Measurements from ENCODE around the gene A1BG.

A1BG gene

DNA sequence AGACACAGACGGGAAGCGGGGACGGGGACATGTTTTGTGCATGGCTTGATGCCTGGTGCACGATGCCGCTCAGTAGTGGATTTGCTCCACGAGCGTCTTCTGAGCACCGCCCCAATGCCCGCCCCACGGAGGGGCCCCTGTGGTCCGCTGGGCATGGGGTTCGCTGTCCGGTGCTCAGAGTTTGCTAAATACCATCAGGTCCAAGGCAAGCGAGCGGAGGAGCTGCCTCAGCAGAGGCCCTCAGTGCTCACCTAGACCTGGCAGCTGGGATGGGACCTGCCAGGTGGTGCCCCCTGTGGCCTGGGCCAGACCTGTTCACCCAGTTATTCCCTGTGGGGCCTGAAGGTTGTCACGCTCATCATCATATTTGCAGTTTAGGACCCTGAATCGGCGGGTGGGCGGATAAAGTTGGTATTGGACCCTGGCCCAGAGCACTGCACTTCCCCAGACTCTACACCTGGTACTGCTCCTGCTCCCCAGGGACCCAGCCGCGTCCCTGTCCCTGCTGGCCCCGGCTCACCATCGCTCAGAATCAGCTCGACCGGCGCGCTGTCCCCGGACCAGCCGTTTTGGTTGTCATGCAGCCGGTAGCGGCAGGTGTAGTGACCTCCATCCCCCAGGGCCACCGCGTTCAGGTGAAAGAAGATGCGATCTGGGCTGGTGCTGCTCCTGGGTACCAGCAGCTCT, 2.3 kb downstream of the A1BG start:
- POLR2A ChIA-PET: interaction anchor here (0.8 to 2.9 kb wide), 2 partner anchors 11 to 24 kb away, joined by 4 to 14 read pairs; partner anchors contain the start of genes ZNF497 and ZSCAN22
- no peaks in the 10 kb centered on the region for H3K4me1 ChIP-seq (ENCODE audit: control insufficient read depth, insufficient read depth, low read length)
- CTCF ChIA-PET: no interaction called here
- H3K4me3 ChIP-seq (ENCODE audit: low read depth, low read length): no peak overlapping the region
- no peaks in the 10 kb centered on the region for H3K9me3 ChIP-seq (ENCODE audit: control insufficient read depth, insufficient read depth, low read depth, low read length)
- no peak overlapping the region for H3K27ac ChIP-seq (ENCODE audit: extremely low read depth, low read depth, low read length)
- no peaks in the 10 kb centered on the region; a peak in 1 of 3 replicates for H3K36me3 ChIP-seq (ENCODE audit: control insufficient read depth in 2 of 2, insufficient read depth in 1 of 2, low read length in 2 of 2)
- TF ChIP-seq ZNF416 (tag by site-specific recombination; IDR thresholded peaks at IDR 0.05) (no peak), ZNF169 (tag by site-specific recombination; IDR thresholded peaks at IDR 0.05) (no peak), ZSCAN23 (tag by site-specific recombination; IDR thresholded peaks at IDR 0.05) (no peak), ZNF473 (tag by site-specific recombination; IDR thresholded peaks at IDR 0.05) (no peak), ZNF138 (tag by site-specific recombination; IDR thresholded peaks at IDR 0.05; ENCODE audit: borderline replicate concordance) (no peak), ZNF362 (tag by site-specific recombination; IDR thresholded peaks at IDR 0.05) (no peak), ZNF112 (tag by site-specific recombination; IDR thresholded peaks at IDR 0.05) (no peak), YY1 (tag by site-specific recombination; IDR thresholded peaks at IDR 0.05) (no peak), ZBTB6 (tag by site-specific recombination; IDR thresholded peaks at IDR 0.05) (no peak), ZNF707 (tag by site-specific recombination; IDR thresholded peaks at IDR 0.05) (no peak), ZNF174 (tag by site-specific recombination; IDR thresholded peaks at IDR 0.05) (no peak), ZNF558 (tag by site-specific recombination; IDR thresholded peaks at IDR 0.05) (no peak), ZNF433 (tag by site-specific recombination; IDR thresholded peaks at IDR 0.05; ENCODE audit: low read depth) (no peak), ZNF580 (tag by site-specific recombination; IDR thresholded peaks at IDR 0.05) (no peak), ZEB2 (tag by site-specific recombination; IDR thresholded peaks at IDR 0.05) (no peak), ZFP69B (tag by site-specific recombination; IDR thresholded peaks at IDR 0.05) (no peak)
- TF ChIP-seq, protein P1, sequence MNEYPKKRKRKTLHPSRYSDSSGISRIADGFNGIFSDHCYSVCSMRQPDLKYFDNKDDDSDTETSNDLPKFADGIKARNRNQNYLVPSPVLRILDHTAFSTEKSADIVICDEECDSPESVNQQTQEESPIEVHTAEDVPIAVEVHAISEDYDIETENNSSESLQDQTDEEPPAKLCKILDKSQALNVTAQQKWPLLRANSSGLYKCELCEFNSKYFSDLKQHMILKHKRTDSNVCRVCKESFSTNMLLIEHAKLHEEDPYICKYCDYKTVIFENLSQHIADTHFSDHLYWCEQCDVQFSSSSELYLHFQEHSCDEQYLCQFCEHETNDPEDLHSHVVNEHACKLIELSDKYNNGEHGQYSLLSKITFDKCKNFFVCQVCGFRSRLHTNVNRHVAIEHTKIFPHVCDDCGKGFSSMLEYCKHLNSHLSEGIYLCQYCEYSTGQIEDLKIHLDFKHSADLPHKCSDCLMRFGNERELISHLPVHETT (tag by site-specific recombination; IDR thresholded peaks at IDR 0.05): no peak

DNA sequence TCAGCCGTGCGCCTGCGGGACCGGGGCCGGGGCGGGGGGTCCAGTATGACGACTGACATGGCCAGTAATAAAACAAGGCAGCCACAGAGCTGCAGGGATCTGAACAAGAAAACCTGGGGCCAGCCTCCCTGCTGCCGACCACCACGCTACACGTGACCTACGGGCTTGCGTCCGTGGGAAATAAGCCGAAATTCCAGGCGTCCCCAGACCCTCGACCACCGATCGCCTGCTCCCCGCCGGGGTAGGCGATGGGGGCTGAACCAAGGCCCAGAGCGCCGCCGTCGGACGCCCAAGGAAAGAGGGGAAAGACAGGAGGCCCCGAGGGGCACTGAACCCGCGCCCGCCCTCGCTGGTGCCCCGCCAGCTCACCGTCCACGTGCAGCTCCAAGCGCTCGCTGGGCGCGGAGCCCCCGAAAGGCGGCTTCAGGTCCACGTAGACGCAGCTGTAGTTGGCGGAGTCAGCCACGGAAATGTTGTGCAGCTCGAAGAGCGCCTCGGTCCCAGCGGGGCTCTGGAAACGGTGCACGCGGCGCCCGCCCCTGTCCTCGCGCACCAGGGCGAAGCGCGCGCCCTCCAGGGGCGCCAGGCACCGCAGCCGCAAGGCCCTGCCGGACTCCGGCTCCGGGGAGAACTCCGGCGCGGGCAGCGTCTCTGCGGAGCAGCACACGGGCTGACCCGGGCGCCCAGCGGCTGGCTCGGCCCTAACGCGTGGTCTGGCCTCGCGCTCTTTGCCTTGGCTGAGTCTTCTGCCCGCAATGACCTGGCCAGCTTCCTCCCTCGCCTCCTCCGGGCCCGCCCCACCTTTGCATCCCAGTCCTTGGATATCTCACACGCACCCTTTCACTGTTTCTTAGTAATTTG, 3.1 kb downstream of the A1BG start:
- POLR2A ChIA-PET: no interaction called here
- H3K9me3 ChIP-seq (ENCODE audit: control insufficient read depth, insufficient read depth, low read depth, low read length): no peaks in the 10 kb centered on the region
- TF ChIP-seq KLF7 (tag by site-specific recombination; IDR thresholded peaks at IDR 0.05; ENCODE audit: borderline replicate concordance) (no peak), ZNF544 (tag by site-specific recombination; IDR thresholded peaks at IDR 0.05) (no peak), SP7 (tag by site-specific recombination; IDR thresholded peaks at IDR 0.05) (no peak), ZNF549 (tag by site-specific recombination; IDR thresholded peaks at IDR 0.05) (no peak), FEZF1 (tag by site-specific recombination; IDR thresholded peaks at IDR 0.05) (no peak), ZNF221 (tag by site-specific recombination; IDR thresholded peaks at IDR 0.05; ENCODE audit: borderline replicate concordance) (no peak), MEIS1 (CRISPR knock-in tag; IDR thresholded peaks at IDR 0.05; ENCODE audit: borderline replicate concordance) (no peak), GLIS1 (tag by site-specific recombination; IDR thresholded peaks at IDR 0.05) (no peak), ZNF274 (IDR thresholded peaks at IDR 0.05; ENCODE audit: low read length) (no peak), ZNF274 (tag by site-specific recombination; IDR thresholded peaks at IDR 0.05; ENCODE audit: borderline replicate concordance) (no peak), OSR2 (tag by site-specific recombination; IDR thresholded peaks at IDR 0.05) (no peak), ZBTB48 (tag by site-specific recombination; IDR thresholded peaks at IDR 0.05) (no peak), ZNF248 (tag by site-specific recombination; IDR thresholded peaks at IDR 0.05) (no peak)
- TF ChIP-seq, protein P2, sequence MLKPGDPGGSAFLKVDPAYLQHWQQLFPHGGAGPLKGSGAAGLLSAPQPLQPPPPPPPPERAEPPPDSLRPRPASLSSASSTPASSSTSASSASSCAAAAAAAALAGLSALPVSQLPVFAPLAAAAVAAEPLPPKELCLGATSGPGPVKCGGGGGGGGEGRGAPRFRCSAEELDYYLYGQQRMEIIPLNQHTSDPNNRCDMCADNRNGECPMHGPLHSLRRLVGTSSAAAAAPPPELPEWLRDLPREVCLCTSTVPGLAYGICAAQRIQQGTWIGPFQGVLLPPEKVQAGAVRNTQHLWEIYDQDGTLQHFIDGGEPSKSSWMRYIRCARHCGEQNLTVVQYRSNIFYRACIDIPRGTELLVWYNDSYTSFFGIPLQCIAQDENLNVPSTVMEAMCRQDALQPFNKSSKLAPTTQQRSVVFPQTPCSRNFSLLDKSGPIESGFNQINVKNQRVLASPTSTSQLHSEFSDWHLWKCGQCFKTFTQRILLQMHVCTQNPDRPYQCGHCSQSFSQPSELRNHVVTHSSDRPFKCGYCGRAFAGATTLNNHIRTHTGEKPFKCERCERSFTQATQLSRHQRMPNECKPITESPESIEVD (tag by site-specific recombination; IDR thresholded peaks at IDR 0.05): no peak

More for the DNA sequence above, 3.1 kb downstream of the A1BG start:
- Histone ChIP-seq H3K4me3 (ENCODE audit: low read depth, low read length) (no peak overlapping the region), H3K27ac (ENCODE audit: extremely low read depth, low read depth, low read length) (no peak overlapping the region), H3K4me1 (ENCODE audit: control insufficient read depth, insufficient read depth, low read length) (no peaks in the 10 kb centered on the region), H3K36me3 (ENCODE audit: control insufficient read depth in 2 of 2, insufficient read depth in 1 of 2, low read length in 2 of 2) (no peaks in the 10 kb centered on the region; a peak in 1 of 3 replicates)
- CTCF ChIA-PET: interaction anchor here (0.5 kb wide), 1 partner anchor 53 kb away, joined by 7 read pairs; no protein-coding TSS in a partner anchor

Data from HEK293 (cell line).